GM18868 (cell line): ENCODE measurements around the gene FN1.
A peak's percentile ranks its signal among the peaks of the same experiment; 100 is the strongest.

Source experiments
- ATAC-seq: cut with Tn5 transposase; IDR thresholded peaks from one replicate; pipeline ENCODE4 v1.9.1; 2021; ENCODE audit warnings: mild to moderate bottlenecking, moderate library complexity; ENCODE audit not compliant: unreplicated experiment

FN1 gene

DNA sequence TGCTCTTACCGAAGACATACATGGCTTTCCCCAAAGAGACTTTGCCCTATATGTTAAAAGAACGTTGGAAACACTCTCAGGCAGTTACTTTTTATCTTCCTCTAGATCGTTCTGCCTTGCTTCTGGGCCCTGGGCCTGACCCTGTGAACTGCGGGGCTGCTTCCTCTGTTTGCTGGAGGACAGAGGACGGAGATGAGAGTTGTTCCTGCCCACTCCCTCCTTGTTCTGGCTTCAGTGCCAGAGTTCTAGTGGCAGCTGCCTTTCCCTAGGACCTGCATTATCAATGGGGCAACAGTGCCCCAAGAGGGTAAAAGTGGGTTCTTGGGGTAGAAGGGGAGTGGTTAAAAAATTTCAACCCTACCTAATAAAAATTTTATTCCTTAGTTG lies 6.5 kb upstream of the FN1 start:
- ATAC-seq = no peak

DNA sequence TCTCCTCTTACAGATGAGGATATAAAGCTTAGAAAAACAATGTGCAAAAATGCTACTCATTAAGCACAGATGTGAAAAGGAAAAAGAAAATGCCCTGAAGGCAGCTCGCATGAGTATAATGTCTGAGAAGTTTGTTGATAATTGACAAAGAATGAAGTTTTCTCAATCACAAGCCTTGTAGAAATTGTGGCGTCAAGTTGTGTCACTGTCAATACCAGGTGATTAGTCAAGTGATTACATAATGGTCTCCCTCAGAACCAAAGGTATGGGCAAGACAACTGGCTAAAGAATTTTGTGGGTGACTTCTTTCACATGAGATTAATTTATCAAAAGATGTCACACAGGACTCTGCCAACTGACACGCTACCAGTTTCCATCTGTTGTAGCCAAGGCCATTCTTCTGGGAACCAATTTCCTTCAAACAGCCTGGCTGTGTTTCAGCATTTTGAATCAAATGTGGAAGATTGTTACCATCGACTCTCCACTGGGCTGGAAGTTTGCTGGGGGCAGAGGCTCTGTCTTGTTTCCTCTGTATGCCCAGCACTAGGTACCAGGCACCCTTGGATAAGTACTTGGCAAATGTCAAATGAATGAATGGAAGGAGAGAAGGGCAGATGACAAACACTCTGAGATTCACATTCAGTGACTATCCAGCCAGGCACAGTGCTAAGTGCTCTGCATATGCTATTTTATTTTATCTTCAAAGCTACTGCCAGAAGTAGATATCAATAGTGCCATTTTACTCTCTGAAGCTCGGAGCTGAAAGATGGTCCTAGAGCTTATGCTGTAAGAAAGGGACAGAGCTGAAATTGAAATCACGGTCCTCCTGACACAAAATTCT lies 5.9 kb upstream of the FN1 start:
- no peak for ATAC-seq

DNA sequence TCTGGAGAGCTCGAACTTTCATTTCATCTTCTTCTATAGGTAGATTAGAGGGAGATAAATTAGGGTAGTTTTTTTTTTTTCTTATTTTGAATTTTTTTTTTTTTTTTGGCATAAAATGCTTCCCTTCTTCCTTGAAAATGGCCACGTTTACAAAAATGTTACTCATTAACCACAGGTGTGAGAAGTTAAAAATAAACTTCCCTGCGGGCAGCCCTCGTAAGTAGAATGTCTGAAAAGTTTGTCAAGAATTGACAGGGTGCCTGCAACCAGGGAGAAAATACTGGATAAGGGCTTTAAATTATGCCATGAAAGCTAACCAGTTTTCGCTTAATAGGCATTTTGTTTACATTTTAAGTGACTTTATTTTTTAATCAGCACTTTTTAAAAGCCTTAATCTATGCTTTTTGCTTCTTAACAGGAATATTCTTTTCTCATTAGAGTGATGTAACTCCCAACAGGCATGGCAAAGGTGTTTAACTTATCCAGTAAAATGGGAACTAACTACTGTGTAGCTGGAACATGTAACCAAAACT lies 4.2 kb upstream of the FN1 start:
- no peak for ATAC-seq

DNA sequence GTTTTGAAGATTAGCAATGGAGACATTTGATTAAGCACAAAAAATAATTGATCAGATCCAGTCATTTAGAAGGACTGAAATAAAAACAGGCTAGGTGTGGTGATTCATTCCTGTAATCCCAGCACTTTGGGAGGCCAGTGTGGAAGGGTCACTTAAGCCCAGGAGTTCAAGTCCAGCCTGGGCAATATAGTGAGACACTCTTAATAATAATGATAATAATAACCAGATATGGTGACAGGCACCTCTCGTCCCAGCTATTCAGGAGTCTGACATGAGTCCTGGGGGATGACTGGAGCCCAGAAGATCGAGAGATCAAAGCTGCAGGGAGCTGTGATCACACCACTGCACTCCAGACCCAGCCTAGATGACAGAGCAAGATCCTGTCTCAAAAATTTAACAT lies 3.5 kb upstream of the FN1 start:
- no peak for ATAC-seq

DNA sequence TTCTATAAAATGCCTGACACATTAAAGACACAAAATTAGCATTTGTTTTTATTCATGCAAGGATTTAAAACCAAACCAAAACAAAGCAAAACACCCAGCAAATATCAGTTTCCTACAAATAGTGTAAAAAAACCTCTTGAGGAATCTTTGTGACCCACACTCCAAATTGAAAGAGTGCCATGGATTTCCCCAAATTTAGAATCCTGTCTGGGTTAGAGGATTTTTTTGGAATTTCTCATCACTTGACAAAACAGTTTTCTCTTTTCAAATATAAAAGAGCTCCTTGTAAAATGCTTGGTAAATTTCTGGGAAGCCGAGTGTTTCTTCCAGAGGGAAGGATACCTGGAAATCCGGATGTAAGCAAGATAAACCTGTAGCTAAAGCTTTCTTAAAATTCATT lies 1.7 kb upstream of the FN1 start:
- ATAC-seq = no peak

DNA sequence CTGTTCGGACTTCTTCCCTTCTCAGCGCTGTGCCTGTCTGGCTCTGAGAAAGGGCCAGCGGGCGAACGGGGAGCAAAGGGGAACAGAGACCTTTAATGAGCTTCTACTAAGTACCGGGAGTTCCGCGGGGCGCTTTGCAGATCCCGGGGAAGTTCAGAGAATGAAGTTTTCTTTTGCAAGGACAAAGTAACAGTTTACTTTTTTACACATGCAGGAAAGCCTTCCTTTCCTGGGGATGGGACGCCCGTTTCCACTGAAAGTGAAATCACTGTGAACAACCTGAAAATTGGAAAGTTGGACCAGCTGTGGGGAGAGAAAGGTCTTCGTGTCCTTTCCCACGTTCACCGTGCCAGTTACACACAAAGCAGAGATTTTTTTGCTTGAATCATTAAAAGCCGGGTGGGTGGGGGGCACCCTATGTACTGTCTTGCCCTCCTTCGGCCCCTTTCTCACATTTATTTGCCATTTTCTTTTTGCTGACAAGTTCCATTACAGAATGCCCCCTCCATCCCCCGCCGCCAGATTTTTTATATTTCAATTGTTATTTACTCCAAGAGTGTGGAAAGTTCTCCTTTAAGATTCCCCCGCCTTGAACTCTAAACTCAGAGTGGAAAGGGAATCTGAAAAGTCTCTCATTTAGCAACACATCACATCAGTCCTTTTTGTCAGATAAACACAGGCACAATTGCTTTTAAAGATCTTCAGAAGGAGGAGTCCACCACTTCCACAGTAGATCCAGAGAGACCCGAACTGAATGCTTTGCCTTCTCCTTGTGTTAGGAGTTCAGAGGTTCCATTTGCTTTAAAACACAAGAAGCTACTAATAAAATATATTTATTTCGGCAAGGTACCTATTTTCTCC lies 1.1 kb upstream of the FN1 start:
- peak; percentile 20 for ATAC-seq

DNA sequence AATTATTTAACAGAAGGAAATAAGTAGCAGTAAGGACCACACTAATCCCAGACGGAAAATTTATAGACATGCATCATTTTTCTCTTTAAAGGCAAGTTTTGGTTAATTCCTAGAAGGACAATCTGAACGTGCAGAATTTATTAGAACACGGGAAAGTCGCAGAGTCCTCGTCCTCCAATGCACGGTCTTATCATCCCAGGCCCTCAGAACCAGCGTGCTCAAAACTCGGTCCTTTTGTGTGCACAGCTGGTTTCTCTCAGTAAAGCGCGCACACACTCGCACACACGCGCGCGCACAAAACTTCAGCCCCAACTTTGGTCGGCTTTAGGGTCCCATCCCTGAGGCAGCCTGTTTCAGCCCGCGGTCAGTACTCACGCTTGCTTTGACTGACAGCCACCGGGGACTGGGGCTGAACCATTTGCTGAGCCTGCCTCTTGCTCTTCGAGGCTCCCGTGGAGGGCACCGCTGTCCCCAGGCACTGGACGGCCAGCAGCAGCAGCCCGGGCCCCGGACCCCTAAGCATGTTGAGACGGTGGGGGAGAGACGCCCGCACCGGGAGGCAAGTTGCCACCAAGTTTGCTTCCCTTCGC lies 493 bp downstream of the FN1 start:
- peak; percentile 44 for ATAC-seq

DNA sequence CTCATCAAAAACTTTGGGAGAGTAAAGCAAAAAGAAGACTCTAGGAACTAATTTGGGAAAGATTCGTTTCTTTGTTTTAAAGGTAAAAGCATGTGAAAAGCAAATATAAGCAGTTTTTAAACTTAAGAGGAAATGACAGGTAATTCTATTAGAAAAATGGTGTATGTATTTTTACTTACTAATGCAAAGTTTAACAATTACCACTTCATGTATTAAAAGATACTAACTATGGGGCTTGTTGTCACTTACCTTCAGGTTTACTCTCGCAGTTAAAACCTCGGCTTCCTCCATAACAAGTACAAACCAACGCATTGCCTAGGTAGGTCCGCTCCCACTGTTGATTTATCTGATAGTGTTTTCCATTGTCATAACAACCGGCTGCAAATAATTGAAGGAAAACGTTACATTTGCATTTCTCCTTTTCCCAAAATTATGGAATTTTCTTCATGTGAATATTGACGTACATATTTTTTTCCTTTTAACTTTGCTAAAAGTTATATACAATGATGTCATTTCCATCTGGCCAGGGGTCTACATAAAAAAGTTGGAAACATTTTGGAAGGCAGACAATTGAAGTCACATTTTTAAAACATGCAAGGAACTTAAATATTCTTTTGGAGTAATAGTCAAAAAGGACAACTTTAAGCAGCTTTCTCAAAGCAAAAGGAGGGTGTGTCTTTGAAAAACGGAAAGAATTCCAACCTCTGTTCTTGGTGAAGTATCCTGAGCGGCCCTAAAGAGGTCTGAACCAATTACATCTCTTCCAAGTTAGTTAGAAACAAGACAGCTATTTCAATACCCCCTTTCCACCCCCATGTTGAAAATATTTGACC lies 1.2 kb downstream of the FN1 start:
- no peak for ATAC-seq

DNA sequence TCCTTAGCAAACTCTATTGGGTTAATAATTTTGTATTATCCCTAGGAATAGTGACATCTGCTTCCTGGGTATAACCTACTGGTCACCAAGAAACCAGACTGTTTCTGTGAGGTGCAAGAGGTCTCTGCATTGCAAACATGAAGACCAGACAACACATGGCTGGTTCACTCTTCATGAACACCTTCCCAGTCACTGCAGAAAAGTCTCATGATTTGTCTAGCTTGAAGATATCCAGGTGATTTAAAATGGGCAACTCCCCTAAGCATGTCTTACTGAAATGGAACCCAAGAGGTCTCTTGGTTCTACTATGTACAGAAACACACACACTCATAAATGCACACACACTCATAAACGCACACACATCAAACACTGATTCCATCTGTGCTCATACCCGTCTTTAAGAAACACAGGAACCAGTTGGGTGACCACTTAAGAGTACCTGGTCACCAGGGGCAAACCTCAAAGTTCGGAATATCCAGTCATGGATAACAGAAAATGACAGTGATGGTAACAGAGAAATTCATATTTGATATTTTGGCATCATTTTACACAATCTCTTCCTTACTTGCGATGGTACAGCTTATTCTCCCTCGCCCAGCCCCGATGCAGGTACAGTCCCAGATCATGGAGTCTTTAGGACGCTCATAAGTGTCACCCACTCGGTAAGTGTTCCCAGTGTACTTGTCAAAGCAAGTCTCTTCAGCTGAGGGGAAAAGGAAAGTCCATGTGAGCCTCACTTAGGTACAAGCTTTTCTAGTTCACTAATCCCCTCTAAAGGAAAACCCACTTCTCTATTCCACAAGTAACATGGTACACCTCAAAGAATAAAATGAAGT lies 2.9 kb downstream of the FN1 start:
- ATAC-seq = no peak

DNA sequence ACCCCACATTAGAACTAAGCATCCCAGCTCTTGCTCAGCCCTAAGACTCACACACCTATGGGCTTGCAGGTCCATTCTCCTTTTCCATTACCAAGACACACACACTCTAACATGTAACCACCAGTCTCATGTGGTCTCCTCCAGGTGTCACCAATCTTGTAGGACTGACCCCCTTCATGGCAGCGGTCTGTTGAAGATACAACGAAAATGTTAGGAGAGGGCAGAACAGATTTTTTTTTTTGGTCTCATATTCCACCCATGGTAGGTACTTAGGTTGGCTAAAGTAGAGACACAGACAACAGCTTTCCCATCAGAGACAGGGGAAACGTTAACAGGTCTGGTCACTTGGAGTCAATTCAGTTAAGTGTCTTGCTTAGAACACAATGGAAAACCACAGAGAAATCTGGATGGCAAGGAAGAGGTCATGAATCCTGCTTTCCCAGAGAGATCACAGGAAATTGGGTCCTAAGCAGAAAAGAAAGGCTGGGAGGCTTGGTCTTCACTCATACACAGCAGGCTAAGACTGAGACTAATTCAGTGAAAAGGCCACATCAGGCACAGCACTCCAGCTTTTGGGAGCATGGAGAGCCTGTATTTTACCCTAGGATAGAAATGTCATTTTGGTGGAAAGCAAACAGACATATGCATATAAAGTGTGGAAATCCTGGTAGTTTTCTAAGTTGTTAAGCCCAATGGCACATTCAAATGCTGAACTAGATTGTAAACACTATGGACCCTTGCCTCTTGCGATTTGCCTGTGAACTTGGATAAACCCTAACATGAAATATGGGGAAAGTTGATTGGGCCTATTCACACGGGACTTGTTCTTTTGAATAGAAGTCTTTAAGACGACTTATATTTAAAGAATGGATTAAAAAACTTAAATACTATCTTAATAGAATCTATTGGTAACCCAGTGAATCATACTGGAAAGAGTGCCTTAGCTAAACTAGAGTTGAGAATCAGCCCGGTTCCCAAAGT lies 3.8 kb downstream of the FN1 start:
- ATAC-seq = no peak

DNA sequence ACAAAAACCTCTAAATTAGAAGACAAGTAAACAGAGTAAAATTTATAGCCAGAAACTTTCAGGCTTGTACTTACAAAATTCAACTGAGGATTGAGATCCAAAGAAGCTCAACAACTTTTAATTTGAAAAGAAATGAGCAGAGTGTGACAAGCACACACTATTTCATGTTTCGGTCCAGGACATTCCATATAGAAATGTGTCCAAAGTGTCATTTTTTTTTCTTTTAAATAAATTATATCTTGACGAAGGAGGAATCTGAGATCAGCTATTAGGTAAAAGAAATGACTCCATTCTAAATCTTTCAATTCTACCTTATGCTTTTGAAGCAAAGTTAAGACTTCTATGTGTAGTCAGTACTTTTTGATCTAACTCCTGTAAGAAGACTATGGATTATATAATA lies 4.6 kb downstream of the FN1 start:
- no peak for ATAC-seq

DNA sequence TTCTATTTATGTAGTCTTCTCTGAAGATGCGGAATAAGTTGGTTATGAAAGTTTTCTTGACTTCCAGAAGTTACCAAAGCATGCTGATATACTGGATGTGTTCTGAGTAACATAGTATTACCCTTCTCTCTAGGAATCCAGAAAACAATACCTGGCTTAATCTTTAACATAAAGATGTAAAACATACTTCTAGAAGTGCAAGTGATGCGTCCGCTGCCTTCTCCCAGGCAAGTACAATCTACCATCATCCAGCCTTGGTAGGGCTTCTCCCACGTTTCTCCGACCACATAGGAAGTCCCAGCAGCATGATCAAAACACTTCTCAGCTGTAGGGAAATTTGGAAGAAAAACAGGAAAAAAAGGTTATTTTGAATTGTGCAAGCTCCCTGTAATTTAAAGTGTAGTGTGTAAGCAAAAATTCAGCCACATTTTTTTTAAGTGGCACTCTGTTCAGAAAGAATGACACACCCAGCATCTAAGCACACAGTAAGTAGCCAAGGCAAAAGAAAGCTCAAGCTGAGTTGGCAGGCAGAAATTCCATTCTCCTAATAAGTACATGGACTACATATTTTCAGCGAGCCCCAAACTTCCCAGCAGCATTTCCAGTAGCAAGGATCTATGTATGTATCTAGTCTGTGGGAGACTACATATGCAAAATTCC lies 5.2 kb downstream of the FN1 start:
- no peak for ATAC-seq

DNA sequence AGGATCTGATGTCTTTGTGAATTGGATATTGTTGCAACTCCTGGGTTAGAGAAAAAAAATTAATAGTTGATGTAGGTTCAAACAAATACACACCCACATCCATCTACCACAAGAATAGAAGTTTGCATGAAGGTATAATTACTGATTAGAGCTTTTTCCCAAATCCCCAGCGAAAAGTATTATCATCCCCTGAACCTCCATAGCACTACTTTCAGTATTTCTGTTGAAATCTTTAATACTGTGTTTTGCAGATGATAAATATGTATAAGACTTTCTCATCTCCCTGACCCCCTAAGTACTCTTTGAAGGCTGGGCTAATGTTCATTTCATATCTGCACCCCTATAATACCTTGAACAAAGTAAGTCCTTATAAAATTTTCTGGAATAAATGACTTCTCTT lies 6.4 kb downstream of the FN1 start:
- ATAC-seq = no peak

DNA sequence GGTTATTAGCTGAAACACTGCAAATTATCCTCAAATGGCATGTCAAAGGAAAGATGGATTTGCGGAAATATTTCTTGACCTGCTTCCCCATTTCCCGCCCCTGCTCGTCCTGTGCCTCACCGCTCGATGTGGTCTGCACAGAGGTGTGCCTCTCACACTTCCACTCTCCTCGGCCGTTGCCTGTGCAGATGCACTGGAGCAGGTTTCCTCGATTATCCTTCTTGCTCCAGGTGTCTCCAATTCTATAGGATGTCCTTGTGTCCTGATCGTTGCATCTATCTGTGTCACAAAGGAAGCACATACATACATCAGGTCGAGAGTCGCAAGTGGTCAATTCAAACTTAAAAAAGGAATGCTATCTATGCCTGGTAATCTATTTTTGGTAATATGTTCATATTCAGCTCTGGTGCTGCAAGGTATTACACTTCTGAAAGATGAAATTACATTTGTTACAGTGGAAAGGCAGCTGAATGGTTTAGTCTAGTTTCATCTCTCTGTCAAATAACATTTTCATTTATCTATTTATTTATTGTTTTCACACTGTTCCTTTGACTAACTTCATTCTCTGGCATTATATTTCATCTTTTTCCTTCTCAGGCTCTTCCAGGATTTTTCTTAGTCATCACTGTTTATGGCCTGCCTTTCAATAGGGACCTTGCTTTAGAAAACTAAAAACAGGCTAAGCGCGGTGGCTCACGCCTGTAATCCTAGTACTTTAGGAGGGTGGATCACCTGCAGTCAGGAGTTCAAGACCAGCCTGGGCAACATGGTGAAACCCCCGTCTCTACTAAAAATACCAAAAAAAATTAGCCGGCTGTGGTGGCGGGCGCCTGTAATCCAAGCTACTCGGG lies 7.6 kb downstream of the FN1 start:
- no peak for ATAC-seq

DNA sequence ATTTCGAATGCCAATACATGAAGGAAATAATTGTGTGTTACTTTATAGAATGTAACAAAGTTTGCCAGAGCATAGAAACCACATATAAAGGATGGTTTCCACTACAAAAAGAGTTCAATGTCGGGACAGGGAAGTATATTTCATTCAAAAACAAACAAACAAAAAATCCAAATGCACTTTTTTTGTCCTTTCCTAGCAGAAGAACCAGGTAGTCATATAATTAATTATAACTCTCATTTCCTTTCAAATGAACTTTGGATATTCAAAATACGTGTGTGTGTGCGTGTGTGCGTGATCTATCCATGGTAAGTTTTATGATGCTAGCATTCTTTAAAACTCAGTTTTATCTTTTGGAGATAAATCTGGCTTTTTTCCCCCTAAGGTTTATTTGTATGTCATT lies 8.3 kb downstream of the FN1 start:
- ATAC-seq = no peak

DNA sequence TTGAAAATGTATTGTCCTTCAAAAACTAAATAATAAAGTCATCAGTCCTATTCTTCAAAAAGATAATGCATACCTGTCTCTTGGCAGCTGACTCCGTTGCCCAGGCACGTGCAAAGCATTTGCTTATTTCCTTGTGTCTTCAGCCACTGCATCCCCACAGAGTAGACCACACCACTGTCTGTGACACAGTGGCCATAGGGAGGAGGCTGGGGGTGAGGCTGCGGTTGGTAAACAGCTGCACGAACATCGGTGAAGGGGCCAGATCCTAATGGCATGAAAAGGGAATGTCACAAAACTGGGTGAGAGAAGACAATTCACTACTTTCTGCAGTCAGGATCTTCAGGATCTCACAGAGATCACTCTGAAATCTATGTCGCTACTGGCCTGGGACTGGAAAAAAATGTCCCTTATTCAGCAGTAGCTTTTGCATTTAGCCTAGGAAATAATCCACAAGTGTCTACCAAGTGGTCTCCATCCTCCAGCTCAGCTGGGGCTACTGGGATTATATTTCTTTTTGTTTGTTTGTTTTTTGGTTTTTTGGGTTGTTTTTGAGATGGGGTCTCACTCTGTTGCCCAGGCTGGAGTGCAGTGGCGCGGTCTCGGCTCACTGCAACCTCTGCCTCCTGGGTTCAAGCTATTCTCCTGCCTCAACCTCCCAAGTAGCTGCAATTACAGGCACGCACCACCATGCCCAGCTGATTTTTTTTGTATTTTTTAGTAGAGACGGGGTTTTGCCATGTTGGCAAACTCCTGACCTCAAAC lies 10.7 kb downstream of the FN1 start:
- no peak for ATAC-seq
